Measurements from ENCODE around the gene FOSL1. TPM values are rescaled to one million over a fixed set of nuclear protein-coding genes. Genes with fewer than 3 reads are reported as not detected.

Gene FOSL1
- total RNA-seq, 2 donors from 2014 or later = 1.8 TPM; not detected in 1

- Mint-ChIP-seq H3K27ac (no peak overlapping the region), H3K9me3 (no peaks in the 10 kb centered on the region), H3K36me3 (ENCODE audit: low read depth) (no peaks in the 10 kb centered on the region), H3K4me1 (peaks cover 5% of the 10 kb centered on the region), H3K4me3 (no peak overlapping the region), H3K27me3 (ENCODE audit: insufficient read depth) (peaks cover 7% of the 10 kb centered on the region)
- 62 to 68% methylated on average over 13 of the region's 13 CpGs for WGBS, 2 experiments (ENCODE audit: insufficient coverage in 1 of 2, insufficient read length in 1 of 2)
- peaks cover 7% of the 10 kb centered on the region for H3K4me1 ChIP-seq (ENCODE audit: control insufficient read depth, insufficient read depth, low read length)
- H3K4me3 ChIP-seq (ENCODE audit: low read length) = no peak overlapping the region
- H3K36me3 ChIP-seq (ENCODE audit: control insufficient read depth, insufficient read depth, low read length) = peaks cover 8% of the 10 kb centered on the region
- TF ChIP-seq CTCF (conservative IDR thresholded peaks at IDR 0.05) = no peak
- H3K9ac ChIP-seq (ENCODE audit: extremely low read depth, low read length, poor library complexity, severe bottlenecking) = no peak overlapping the region
- no peaks in the 10 kb centered on the region for H3K9me3 ChIP-seq (ENCODE audit: control insufficient read depth, low read length)
- H3K27me3 ChIP-seq (ENCODE audit: control insufficient read depth, insufficient read depth, low read length, poor library complexity, severe bottlenecking) = no peaks in the 10 kb centered on the region
- peak; percentile 80 for DNase-seq
- no peak overlapping the region for H3K27ac ChIP-seq (ENCODE audit: low read depth, low read length)
Measured at GRCh38 chr11:65915821-65916251, 15.6 kb upstream of the FOSL1 start.

GRCh38 chr11:65915101-65915820 is 15.1 kb upstream of the FOSL1 start:
- peak; percentile 49 for DNase-seq
- H3K9me3 Mint-ChIP-seq = no peaks in the 10 kb centered on the region
- Histone ChIP-seq H3K4me3 (ENCODE audit: low read length) (no peak overlapping the region), H3K9ac (ENCODE audit: extremely low read depth, low read length, poor library complexity, severe bottlenecking) (no peak overlapping the region), H3K4me1 (ENCODE audit: control insufficient read depth, insufficient read depth, low read length) (peaks cover 7% of the 10 kb centered on the region), H3K27me3 (ENCODE audit: control insufficient read depth, insufficient read depth, low read length, poor library complexity, severe bottlenecking) (no peaks in the 10 kb centered on the region), H3K9me3 (ENCODE audit: control insufficient read depth, low read length) (no peaks in the 10 kb centered on the region), H3K36me3 (ENCODE audit: control insufficient read depth, insufficient read depth, low read length) (peaks cover 8% of the 10 kb centered on the region), H3K27ac (ENCODE audit: low read depth, low read length) (no peak overlapping the region)
- TF ChIP-seq CTCF (conservative IDR thresholded peaks at IDR 0.05) = no peak
- H3K27me3 Mint-ChIP-seq (ENCODE audit: insufficient read depth) = peaks cover 13% of the 10 kb centered on the region
- 80 to 95% methylated on average over 4 to 10 of the region's 10 CpGs for WGBS, 2 experiments (ENCODE audit: insufficient coverage in 1 of 2, insufficient read length in 1 of 2)
- no peaks in the 10 kb centered on the region for H3K36me3 Mint-ChIP-seq (ENCODE audit: low read depth)
- no peak overlapping the region for H3K4me3 Mint-ChIP-seq
- peak overlapping the region; percentile 79 for H3K27ac Mint-ChIP-seq
- H3K4me1 Mint-ChIP-seq = peaks cover 5% of the 10 kb centered on the region

- Mint-ChIP-seq H3K27ac (no peak overlapping the region), H3K4me1 (peaks cover 5% of the 10 kb centered on the region), H3K4me3 (no peak overlapping the region), H3K36me3 (ENCODE audit: low read depth) (no peaks in the 10 kb centered on the region), H3K27me3 (ENCODE audit: insufficient read depth) (peaks cover 32% of the 10 kb centered on the region), H3K9me3 (no peaks in the 10 kb centered on the region)
- peak; percentile 34 for DNase-seq
- WGBS, 2 experiments (ENCODE audit: insufficient coverage in 1 of 2, insufficient read length in 1 of 2) = 92 to 93% methylated on average over 4 of the region's 4 CpGs
- H3K36me3 ChIP-seq (ENCODE audit: control insufficient read depth, insufficient read depth, low read length) = peaks cover 8% of the 10 kb centered on the region
- peaks cover 11% of the 10 kb centered on the region for H3K27me3 ChIP-seq (ENCODE audit: control insufficient read depth, insufficient read depth, low read length, poor library complexity, severe bottlenecking)
- H3K9ac ChIP-seq (ENCODE audit: extremely low read depth, low read length, poor library complexity, severe bottlenecking) = no peak overlapping the region
- H3K9me3 ChIP-seq (ENCODE audit: control insufficient read depth, low read length) = no peaks in the 10 kb centered on the region
- TF ChIP-seq CTCF (conservative IDR thresholded peaks at IDR 0.05) = no peak
- no peak overlapping the region for H3K4me3 ChIP-seq (ENCODE audit: low read length)
- H3K27ac ChIP-seq (ENCODE audit: low read depth, low read length) = no peak overlapping the region
- H3K4me1 ChIP-seq (ENCODE audit: control insufficient read depth, insufficient read depth, low read length) = peaks cover 4% of the 10 kb centered on the region
Measured at GRCh38 chr11:65912845-65913244, 12.7 kb upstream of the FOSL1 start.

Measured in endodermal cell (in vitro differentiated cells).